Peyer's patch (tissue), 4 donors: ENCODE measurements around the gene PARD3B.

Experiments
- CTCF ChIP-seq, 6 experiments: fragments of 450-650 bp in 4 of 6; fragments of 200-600 bp in 2 of 6; sonication (generic) in 1 of 6; IDR thresholded peaks; one replicate each; pipeline ENCODE4 v1.5.1; 2017 to 2019; ENCODE audit warnings: antibody characterized with exemption in 6 of 6, mild to moderate bottlenecking in 3 of 6, moderate library complexity in 1 of 6
- POLR2A ChIP-seq, 2 donors: fragments of 450-650 bp; IDR thresholded peaks; one replicate each; pipeline ENCODE4 v1.5.1; 2017; ENCODE audit warnings: antibody characterized with exemption in 2 of 2, mild to moderate bottlenecking in 2 of 2, moderate library complexity in 2 of 2

GRCh38 chr2:205210494-205210893, 665.2 kb downstream of the PARD3B start:
- no peak for TF ChIP-seq CTCF (IDR thresholded peaks at IDR 0.05)
- TF ChIP-seq POLR2A (IDR thresholded peaks at IDR 0.05) = no peak
